Pericardium fibroblast (primary cell): ENCODE measurements around the gene APOC1. TPM values are rescaled to one million over a fixed set of nuclear protein-coding genes. Genes with fewer than 3 reads are reported as not detected.

Experiments used
- total RNA-seq: library from RNA; depleted of rRNA; stranded (reverse); fragments of >200 nt; gene quantifications from 2 replicates; pipeline ENCODE4 v1.2.3, GENCODE V29; 2015

Gene APOC1
- 14.1 and 28.8 TPM in 2 replicates for total RNA-seq

GRCh38 chr19:44914433-44915206, at the start of gene APOC1:
APOC1 (plus strand) TSS chr19:44914608; CDS start chr19:44914892, 284 bp downstream.

DNA sequence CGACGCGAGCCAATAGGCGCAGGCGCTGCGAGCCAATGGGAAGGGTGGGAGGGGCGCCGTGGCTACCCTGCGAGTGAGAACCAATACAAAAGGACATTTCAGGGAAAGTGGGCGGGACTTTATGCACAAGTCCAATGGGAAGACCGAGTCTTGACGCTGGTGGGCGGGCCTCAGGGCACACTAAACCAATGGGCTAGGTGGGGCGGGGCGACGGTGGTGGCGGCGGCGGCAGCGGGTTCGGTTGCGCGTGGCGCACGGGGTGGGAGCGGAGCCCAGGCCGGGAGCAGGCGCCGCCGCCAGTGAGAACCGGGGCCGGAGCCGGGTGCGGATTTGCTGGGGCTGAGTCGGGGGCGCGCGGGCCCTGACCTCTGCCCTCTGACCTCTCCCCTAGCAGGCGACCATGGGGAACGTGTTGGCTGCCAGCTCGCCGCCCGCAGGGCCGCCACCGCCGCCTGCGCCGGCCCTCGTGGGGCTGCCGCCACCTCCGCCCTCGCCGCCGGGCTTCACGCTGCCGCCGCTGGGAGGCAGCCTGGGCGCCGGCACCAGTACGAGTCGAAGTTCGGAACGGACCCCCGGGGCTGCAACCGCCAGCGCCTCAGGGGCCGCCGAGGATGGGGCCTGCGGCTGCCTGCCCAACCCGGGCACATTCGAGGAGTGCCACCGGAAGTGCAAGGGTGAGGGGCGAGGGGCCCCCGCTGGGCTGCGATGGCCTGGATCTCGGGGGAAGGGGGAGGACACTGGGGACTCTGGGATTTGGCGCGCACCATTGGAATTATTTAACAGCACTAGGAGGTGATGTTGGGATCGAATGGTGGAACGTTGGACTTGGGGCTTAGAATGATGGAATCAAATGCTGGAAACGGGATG, 23.2 kb upstream of the APOC1 start, which contains the start of gene TOMM40:
Gene TOMM40 (plus strand): TSS at position 239 of the 867 bp plus-strand sequence. CDS start 162 bp downstream, at position 401.

DNA sequence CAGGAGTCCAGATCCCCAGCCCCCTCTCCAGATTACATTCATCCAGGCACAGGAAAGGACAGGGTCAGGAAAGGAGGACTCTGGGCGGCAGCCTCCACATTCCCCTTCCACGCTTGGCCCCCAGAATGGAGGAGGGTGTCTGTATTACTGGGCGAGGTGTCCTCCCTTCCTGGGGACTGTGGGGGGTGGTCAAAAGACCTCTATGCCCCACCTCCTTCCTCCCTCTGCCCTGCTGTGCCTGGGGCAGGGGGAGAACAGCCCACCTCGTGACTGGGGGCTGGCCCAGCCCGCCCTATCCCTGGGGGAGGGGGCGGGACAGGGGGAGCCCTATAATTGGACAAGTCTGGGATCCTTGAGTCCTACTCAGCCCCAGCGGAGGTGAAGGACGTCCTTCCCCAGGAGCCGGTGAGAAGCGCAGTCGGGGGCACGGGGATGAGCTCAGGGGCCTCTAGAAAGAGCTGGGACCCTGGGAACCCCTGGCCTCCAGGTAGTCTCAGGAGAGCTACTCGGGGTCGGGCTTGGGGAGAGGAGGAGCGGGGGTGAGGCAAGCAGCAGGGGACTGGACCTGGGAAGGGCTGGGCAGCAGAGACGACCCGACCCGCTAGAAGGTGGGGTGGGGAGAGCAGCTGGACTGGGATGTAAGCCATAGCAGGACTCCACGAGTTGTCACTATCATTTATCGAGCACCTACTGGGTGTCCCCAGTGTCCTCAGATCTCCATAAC, 8.8 kb upstream of the APOC1 start, which contains the start of gene APOE:
Gene APOE (plus strand): TSS at position 360 of the 724 bp plus-strand sequence. CDS start 829 bp downstream, outside the sequence.

GRCh38 chr19:44942067-44942571, 27.7 kb downstream of the APOC1 start, which contains the start of gene APOC4:
APOC4 (plus strand) TSS chr19:44942237; CDS start chr19:44942278, 41 bp downstream.

GRCh38 chr19:44954649-44955504, 40.5 kb downstream of the APOC1 start, which contains the start of gene CLPTM1:
CLPTM1 (plus strand) TSS chr19:44955380; CDS start chr19:44955396, 16 bp downstream.

Other genes with a start within 250 kb of the APOC1 start
- gene CEACAM19, start 243.1 kb upstream of the APOC1 start, total RNA-seq = 1.3 and 1.4 TPM in 2 replicates
- gene CEACAM16, start 215.5 kb upstream of the APOC1 start, total RNA-seq = not detected in 2 replicates
- 21.8 and 31.9 TPM in 2 replicates for gene BCL3, start 165.9 kb upstream of the APOC1 start, total RNA-seq
- not detected in 2 replicates for gene CBLC, start 136.7 kb upstream of the APOC1 start, total RNA-seq
- gene BCAM, start 105.5 kb upstream of the APOC1 start, total RNA-seq = 20.6 and 29.3 TPM in 2 replicates
- 76.9 and 163 TPM in 2 replicates for gene NECTIN2, start 68.3 kb upstream of the APOC1 start, total RNA-seq
- 47.9 and 51.1 TPM in 2 replicates for gene TOMM40, start 23.4 kb upstream of the APOC1 start, total RNA-seq
- gene APOE, start 8.8 kb upstream of the APOC1 start, total RNA-seq = 813 and 5,080 TPM in 2 replicates
- not detected in 2 replicates for gene APOC4, start 27.6 kb downstream of the APOC1 start, total RNA-seq
- not detected in 2 replicates for gene APOC2, start 31.4 kb downstream of the APOC1 start, total RNA-seq
- 57.9 and 59.5 TPM in 2 replicates for gene CLPTM1, start 40.8 kb downstream of the APOC1 start, total RNA-seq
- 8.0 and 12.3 TPM in 2 replicates for gene RELB, start 86.9 kb downstream of the APOC1 start, total RNA-seq
- gene CLASRP, start 124.4 kb downstream of the APOC1 start, total RNA-seq = 38.4 and 39.7 TPM in 2 replicates
- 0.70 and 3.1 TPM in 2 replicates for gene ZNF296, start 161.9 kb downstream of the APOC1 start, total RNA-seq
- 21.4 and 25.3 TPM in 2 replicates for gene GEMIN7, start 164.7 kb downstream of the APOC1 start, total RNA-seq
- gene PPP1R37, start 178.6 kb downstream of the APOC1 start, total RNA-seq = 28.3 and 46.7 TPM in 2 replicates
- gene NKPD1, start 246.4 kb downstream of the APOC1 start, total RNA-seq = under 0.01 and 0.85 TPM in 2 replicates